ENCODE measurements around the gene EML5.

GRCh38 chr14:88786715-88787114 is 6.0 kb downstream of the EML5 start:
- TF ChIP-seq, protein P1, sequence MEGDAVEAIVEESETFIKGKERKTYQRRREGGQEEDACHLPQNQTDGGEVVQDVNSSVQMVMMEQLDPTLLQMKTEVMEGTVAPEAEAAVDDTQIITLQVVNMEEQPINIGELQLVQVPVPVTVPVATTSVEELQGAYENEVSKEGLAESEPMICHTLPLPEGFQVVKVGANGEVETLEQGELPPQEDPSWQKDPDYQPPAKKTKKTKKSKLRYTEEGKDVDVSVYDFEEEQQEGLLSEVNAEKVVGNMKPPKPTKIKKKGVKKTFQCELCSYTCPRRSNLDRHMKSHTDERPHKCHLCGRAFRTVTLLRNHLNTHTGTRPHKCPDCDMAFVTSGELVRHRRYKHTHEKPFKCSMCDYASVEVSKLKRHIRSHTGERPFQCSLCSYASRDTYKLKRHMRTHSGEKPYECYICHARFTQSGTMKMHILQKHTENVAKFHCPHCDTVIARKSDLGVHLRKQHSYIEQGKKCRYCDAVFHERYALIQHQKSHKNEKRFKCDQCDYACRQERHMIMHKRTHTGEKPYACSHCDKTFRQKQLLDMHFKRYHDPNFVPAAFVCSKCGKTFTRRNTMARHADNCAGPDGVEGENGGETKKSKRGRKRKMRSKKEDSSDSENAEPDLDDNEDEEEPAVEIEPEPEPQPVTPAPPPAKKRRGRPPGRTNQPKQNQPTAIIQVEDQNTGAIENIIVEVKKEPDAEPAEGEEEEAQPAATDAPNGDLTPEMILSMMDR (IDR thresholded peaks at IDR 0.05; ENCODE audit: low read depth, low read length): no peak
- no peak for TF ChIP-seq POLR2A (IDR thresholded peaks at IDR 0.05; ENCODE audit: extremely low read depth, insufficient read length)
- no peak for TF ChIP-seq MAX (IDR thresholded peaks at IDR 0.05; ENCODE audit: low read depth, low read length)
